Gastrocnemius medialis (tissue), 4 donors: ENCODE data around the gene GBP7.

Source experiments
- CTCF ChIP-seq, 5 experiments: fragments of 450-650 bp in 3 of 5; fragments of 200-600 bp in 2 of 5; sonication (generic) in 2 of 5; IDR thresholded peaks in 4 of 5; conservative IDR thresholded peaks in 1 of 5; 1 replicate in 4 of 5; 2 replicates in 1 of 5; pipeline ENCODE4 v1.5.1; 2016 to 2019; ENCODE audit warnings: antibody characterized with exemption in 5 of 5, mild to moderate bottlenecking in 3 of 5, moderate library complexity in 3 of 5
- POLR2A ChIP-seq, 2 donors: fragments of 450-650 bp; IDR thresholded peaks; one replicate each; pipeline ENCODE4 v1.6.1; 2017; ENCODE audit warnings: antibody characterized with exemption in 2 of 2, mild to moderate bottlenecking in 2 of 2, moderate library complexity in 2 of 2

DNA sequence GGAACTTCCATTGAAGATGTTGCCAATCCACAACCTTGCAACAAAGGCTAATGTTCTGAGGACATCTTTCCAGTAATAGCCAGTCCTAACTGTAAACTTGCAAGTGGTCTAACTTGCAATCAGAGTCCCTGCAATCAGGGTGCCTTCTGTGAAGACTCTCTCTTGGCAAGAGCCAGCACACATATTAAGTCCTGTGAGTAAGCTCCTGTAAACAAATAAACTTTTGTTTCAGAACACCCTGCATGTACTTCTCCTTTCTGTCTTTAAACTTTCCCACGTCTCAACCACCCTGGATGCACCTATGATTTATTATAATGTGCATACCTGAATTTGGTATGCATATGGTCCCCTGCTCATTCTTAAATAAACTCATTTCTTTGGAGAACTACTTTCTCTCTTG is 9.1 kb downstream of the GBP7 start:
- TF ChIP-seq POLR2A (IDR thresholded peaks at IDR 0.05) (no peak), CTCF (IDR thresholded peaks at IDR 0.05 in 4 of 5, conservative IDR thresholded peaks at IDR 0.05 in 1 of 5) (no peak)
